ENCODE measurements around the gene NOC3L.
"Not testable (repeated sequence)": the region's sequence is repeated elsewhere in the genome, so short reads cannot be mapped to it uniquely, and the experiment has no call there.

NOC3L gene, protein sequence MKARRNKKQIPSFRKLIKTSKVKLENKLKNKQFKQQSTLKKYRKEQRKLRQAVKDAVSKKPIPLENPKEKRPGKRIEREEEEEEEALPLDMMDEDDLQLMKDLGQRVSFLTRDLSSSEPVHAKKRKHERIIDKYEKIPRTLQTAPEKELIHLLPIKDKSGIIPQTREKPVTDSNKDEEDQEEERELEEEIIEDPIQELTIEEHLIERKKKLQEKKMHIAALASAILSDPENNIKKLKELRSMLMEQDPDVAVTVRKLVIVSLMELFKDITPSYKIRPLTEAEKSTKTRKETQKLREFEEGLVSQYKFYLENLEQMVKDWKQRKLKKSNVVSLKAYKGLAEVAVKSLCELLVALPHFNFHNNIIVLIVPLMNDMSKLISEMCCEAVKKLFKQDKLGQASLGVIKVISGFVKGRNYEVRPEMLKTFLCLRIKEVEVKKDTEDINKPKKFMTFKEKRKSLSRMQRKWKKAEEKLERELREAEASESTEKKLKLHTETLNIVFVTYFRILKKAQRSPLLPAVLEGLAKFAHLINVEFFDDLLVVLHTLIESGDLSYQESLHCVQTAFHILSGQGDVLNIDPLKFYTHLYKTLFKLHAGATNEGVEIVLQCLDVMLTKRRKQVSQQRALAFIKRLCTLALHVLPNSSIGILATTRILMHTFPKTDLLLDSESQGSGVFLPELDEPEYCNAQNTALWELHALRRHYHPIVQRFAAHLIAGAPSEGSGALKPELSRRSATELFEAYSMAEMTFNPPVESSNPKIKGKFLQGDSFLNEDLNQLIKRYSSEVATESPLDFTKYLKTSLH

GRCh38 chr10:94362360-94363250 is at the start of gene NOC3L:
TSS of gene NOC3L (minus strand) at chr10:94362939. CDS start at chr10:94362838, 101 bp downstream.
- DNase-seq: peak; percentile 75

GRCh38 chr10:94412449-94412848 is 49.7 kb upstream of the NOC3L start:
- DNase-seq: no peak

DNA sequence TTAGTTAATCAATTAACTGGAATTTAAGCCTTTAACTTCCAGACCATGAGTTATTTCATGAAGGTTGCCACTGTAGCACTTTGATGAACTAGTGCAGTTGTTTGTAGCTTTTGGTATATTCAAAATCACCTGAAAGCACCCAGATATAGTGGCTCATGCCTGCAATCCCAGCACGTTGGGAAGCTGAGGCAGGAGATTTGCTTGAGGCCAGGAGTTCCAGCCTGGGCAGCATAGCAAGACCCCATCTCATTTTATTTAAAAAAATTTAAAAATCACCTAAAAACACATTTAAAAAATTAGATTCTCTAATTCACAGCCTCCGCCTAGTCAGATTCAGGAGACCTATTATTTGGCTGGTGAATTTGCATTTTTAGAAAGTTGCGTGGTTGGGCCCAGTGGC is 48.6 kb upstream of the NOC3L start:
- no peak for DNase-seq

DNA sequence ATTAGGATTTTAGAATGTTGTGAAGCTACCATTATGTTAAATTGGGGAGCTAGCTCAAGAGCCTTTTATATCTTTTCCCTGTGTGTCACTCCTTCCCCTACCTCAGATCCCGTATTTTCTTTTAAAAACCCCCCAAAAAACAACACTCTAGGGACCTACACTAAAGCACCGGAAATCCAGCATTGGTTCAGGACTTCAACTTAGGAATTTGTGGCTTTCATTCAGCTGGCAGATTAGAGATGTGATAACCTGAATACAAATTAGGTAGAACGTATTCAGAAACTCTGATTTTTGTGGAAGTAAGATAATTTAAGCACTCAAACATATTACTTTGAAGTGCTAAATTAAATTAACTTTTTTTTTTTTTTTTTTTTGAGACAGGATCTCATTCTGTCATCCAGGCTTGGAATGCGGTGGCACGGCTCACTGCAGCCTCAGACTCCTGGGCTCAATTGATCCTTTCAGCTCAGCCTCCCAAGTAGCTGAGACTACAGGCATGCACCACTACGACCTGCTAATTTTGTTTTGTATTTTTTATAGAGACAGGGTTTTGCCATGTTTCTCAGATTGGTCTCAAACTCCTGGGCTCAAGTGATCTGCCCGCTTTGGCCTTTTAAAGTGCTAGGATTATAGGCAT is 46.4 kb upstream of the NOC3L start:
- DNase-seq: no peak

GRCh38 chr10:94407668-94408067 is 44.9 kb upstream of the NOC3L start:
- DNase-seq: no peak

- DNase-seq: no peak
Observed at GRCh38 chr10:94405406-94405805, 42.7 kb upstream of the NOC3L start.

DNA sequence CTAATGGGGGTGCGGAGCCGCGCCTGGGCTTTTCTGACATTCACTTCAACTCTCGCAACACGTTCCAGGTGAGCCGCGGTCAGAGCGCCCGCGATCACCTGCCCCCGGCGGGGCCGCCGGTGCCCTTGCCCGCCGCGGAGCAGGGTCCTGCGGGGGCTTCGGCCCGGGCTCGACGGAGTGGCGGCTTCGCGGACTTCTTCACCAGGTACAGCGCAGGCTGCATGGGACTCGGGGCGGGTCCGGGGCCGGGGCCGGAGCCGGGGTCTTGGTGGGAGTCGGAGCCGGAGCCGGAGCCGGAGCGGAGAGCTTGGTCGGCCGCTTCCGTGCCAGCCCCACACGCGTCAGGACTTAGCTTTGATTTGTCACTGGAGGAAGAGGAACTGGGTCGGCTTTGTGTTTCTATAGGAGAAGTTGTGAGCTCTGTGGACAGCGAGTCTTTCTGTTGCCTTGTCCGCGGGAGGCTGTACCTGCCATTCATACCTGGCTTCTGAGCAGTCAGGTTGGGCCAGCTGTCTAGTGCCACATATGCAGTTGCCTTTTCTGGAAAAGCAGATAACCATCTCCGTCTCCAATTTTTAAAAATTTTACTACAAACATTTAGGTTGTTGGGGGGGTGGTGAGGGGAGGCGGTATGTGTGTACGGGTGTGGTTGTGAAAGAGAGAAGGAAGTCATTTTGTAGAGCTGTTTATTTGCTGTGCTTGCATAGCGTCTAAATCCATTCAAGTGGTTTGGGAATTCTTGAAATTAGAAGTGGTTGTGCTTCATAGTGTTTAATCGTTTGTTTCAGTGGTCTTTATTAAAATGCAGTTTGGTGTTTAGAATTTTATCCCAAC is 40.9 kb upstream of the NOC3L start:
- DNase-seq: peak; percentile 19

DNA sequence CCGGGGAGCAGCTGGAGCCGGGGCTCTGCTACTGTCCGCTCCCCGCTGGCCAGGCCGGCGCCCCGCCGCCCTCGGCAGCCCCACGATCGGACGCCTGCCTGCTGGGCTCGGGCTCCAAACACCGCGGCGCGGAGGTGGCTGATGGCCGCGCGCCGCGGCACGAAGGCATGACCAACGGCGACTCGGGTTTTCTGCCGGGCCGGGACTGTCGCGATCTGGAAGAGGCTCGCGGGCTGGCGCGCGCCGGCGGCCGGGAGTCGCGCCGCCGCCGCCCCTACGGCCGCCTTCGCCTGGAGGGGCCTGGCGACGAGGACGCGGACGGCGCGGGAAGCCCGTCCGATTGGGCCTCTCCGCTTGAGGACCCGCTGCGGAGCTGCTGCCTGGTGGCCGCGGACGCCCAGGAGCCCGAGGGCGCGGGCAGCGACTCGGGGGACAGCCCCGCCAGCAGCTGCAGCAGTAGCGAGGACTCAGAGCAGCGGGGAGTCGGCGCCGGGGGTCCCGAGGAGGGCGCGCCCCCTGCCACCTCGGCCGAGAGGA is 40.2 kb upstream of the NOC3L start:
- no peak for DNase-seq

DNA sequence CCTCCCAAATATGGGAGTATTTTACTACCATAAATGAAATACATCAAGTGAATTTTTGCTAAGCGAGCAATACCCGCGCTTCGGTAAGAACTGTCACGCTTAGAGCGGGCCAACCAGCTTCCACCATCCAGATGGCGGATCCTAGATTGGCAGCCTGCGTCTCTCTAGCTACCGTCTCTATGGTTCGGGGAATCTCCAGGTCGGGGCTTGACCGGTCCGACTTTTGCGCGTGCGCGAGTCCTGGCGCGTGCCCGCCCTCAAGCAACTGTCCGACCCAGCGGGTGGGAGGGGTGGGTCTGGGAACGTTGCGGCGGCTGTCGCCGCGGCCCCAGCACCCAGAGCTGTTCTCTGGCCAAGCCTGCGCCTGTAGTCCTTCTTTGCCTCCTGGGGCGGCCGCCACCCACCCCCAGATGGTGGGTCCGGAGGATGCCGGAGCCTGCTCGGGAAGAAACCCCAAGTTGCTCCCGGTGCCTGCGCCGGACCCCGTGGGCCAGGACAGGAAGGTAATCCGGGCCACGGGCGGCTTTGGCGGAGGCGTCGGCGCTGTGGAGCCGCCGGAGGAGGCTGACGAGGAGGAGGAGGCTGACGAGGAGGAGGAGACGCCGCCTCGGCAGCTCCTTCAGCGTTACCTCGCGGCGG is 39.6 kb upstream of the NOC3L start, which contains the start of gene TBC1D12:
TBC1D12 (plus strand) TSS at position 338 of the 639 bp plus-strand sequence; CDS start at position 411, 73 bp downstream.
- peak; percentile 87 for DNase-seq

DNA sequence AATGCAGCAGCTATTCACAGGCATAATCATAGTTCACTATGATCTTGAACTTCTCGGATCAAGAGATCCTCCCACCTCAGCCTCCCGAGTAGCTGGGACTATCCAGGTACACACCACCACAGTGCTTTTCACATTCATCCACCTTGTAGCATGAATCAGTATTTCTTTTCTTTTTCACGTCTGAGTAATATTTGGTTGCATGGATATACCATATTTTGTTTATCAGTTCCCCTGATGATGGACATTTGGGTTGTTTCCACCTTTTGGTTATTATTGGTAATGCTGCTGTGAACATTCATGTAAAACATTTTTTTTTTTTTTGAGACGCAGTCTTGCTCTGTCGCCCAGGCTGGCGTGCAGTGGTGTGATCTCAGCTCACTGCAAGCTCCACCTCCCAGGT is 36.0 kb upstream of the NOC3L start:
- DNase-seq: no peak

GRCh38 chr10:94397549-94398370 is 35.0 kb upstream of the NOC3L start:
- no peak for DNase-seq

GRCh38 chr10:94392117-94392516 is 29.4 kb upstream of the NOC3L start:
- not testable (repeated sequence) for DNase-seq

DNA sequence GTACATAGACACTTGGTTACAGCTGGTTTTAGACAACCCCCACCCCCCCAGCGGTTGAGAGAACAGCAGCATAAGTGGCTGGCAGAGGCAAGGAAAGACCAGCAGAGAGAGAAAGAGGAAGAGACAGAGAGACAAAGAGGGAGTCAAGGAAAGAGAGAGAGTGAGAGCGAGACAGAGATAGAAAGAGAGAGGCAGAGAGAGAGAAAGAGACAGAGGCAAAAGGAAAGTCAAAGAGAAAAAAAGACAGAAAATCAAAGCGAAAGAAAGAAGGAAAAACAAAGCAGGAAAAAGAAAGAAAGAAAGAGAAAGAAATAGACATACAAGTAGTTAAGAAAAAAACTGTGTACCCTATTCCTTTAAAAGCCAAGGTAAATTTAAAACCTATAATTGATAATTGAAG is 23.0 kb upstream of the NOC3L start:
- DNase-seq: not testable (repeated sequence)

DNA sequence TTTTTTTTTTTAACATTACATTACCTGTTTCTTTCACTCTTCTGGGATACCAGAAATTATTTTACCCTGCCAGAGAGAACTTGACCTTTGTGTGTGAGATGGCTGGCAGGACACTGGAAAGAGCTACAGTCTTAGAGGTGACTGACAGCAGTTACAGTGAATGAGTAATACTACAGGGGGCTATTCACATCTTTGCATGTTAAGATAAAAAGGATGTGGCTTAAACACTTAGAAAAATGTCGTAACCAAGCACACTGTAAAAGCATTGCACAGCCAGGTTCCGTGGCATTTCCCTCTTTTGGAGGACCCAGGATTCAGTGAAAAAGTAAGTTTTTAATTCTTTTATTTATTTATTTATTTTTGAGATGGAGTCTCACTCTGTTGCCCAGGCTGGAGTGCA is 20.8 kb upstream of the NOC3L start:
- DNase-seq: no peak

- no peak for DNase-seq
Observed at GRCh38 chr10:94376865-94377264, 14.1 kb upstream of the NOC3L start.

GRCh38 chr10:94375374-94375773 is 12.6 kb upstream of the NOC3L start:
- DNase-seq: no peak

DNA sequence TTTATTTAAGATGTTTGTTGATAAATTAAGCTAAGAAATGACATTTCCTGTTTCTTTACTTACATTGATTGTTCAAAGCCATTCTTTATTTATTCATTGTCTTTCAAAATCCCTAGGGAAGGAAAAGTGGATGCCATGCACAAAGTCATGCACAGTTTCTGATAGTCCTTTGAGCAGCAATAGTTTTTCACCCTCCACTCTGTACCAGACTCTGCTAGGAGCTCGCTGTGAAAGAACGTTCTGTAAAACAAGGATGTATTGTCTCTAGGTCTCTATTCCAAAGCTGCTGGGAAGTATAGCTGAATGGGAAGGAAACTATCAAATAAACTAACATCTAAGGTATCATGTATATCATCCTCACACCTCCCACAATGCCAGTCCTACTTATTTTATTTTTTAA is 7.8 kb upstream of the NOC3L start:
- no peak for DNase-seq

DNA sequence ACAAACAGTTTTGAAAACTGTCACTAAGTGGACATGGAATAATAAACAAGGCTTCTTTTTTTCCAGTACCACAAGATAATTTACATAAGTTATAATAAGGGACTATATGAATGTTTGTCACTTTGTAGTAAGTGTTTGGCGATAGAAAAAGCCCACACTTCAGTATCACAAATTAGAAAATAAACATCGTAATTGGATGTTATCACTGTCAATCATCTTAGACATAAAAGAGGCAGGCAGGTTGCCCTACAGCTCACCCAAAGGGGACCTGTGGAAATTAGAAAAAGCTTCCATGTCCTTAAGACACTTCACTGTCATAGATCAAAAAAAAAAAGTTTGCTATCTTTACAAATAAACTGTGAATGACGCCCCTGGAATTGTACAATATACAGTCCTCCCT is 3.6 kb upstream of the NOC3L start:
- no peak for DNase-seq

GRCh38 chr10:94364482-94364881 is 1.7 kb upstream of the NOC3L start:
- no peak for DNase-seq

GRCh38 chr10:94363251-94363565 is 469 bp upstream of the NOC3L start:
- DNase-seq: no peak

Data from NCI-H774 (cell line).